GM19351 (cell line): ENCODE results near the gene MSANTD3.

Experiments
- ATAC-seq: cut with Tn5 transposase; IDR thresholded peaks from one replicate; pipeline ENCODE4 v1.9.1; 2021; ENCODE audit warnings: mild to moderate bottlenecking, moderate library complexity; ENCODE audit not compliant: unreplicated experiment

MSANTD3 gene

GRCh38 chr9:100457517-100457916 lies 30.6 kb downstream of the MSANTD3 start:
- no peak for ATAC-seq

GRCh38 chr9:100459963-100460362 lies 33.0 kb downstream of the MSANTD3 start:
- ATAC-seq, result no peak

GRCh38 chr9:100465274-100465673 lies 38.3 kb downstream of the MSANTD3 start:
- ATAC-seq, result no peak

GRCh38 chr9:100465761-100466160 lies 38.8 kb downstream of the MSANTD3 start:
- no peak for ATAC-seq

GRCh38 chr9:100466171-100466828 lies 39.4 kb downstream of the MSANTD3 start:
- no peak for ATAC-seq

GRCh38 chr9:100466829-100467221 lies 39.9 kb downstream of the MSANTD3 start:
- ATAC-seq, result no peak

GRCh38 chr9:100468041-100468440 lies 41.1 kb downstream of the MSANTD3 start:
- ATAC-seq, result no peak

- no peak for ATAC-seq
Observed at GRCh38 chr9:100472268-100472667, 45.3 kb downstream of the MSANTD3 start.

GRCh38 chr9:100472788-100473275 lies 45.9 kb downstream of the MSANTD3 start, which contains the start of gene TMEFF1:
Gene TMEFF1, plus strand, starts transcription at chr9:100473149. Its CDS starts 396 bp downstream, at chr9:100473545.
- peak; percentile 51 for ATAC-seq

- peak; percentile 74 for ATAC-seq
Observed at GRCh38 chr9:100473276-100474081, 46.5 kb downstream of the MSANTD3 start.

- no peak for ATAC-seq
Observed at GRCh38 chr9:100474082-100474923, 47.4 kb downstream of the MSANTD3 start.

- no peak for ATAC-seq
Observed at GRCh38 chr9:100474924-100475276, 48.0 kb downstream of the MSANTD3 start.

GRCh38 chr9:100477241-100477640 lies 50.3 kb downstream of the MSANTD3 start:
- no peak for ATAC-seq

GRCh38 chr9:100478192-100478591 lies 51.2 kb downstream of the MSANTD3 start:
- ATAC-seq, result no peak

- ATAC-seq, result no peak
Observed at GRCh38 chr9:100479820-100480219, 52.9 kb downstream of the MSANTD3 start.

- no peak for ATAC-seq
Observed at GRCh38 chr9:100485196-100485595, 58.3 kb downstream of the MSANTD3 start.

GRCh38 chr9:100486479-100487176 lies 59.7 kb downstream of the MSANTD3 start:
- ATAC-seq, result no peak

GRCh38 chr9:100488177-100488576 lies 61.2 kb downstream of the MSANTD3 start:
- no peak for ATAC-seq

GRCh38 chr9:100489836-100490235 lies 62.9 kb downstream of the MSANTD3 start:
- no peak for ATAC-seq

- no peak for ATAC-seq
Observed at GRCh38 chr9:100492952-100493351, 66.0 kb downstream of the MSANTD3 start.

- no peak for ATAC-seq
Observed at GRCh38 chr9:100498592-100498991, 71.6 kb downstream of the MSANTD3 start.
